Measurements from ENCODE around the gene ATP8A2.

- TF ChIP-seq CTCF (IDR thresholded peaks at IDR 0.05) = no peak
- TF ChIP-seq POLR2A (IDR thresholded peaks at IDR 0.05) = no peak
- TF ChIP-seq POLR2AphosphoS5 (IDR thresholded peaks at IDR 0.05) = no peak
Measured at GRCh38 chr13:25867038-25867437, 495.3 kb downstream of the ATP8A2 start.

Measured in upper lobe of left lung (tissue), 4 donors.